Activated CD4-positive, alpha-beta T cell treated with anti-CD3 and anti-CD28 coated beads for 48 hours (primary cell): ENCODE measurements around the gene DNAJC1.
"Not testable (repeated sequence)": the region's sequence is repeated elsewhere in the genome, so short reads cannot be mapped to it uniquely, and the experiment has no call there.

ENCODE experiments used
- DNase-seq: peaks from one replicate; pipeline ENCODE4 v3.0.0-alpha.2; 2020

DNAJC1 gene

GRCh38 chr10:21721000-21721665 is 282.4 kb downstream of the DNAJC1 start:
- DNase-seq = no peak

- no peak for DNase-seq
Observed at GRCh38 chr10:21720090-21720489, 283.4 kb downstream of the DNAJC1 start.

- no peak for DNase-seq
Observed at GRCh38 chr10:21719502-21719901, 284.0 kb downstream of the DNAJC1 start.

- not testable (repeated sequence) for DNase-seq
Observed at GRCh38 chr10:21717437-21718054, 286.0 kb downstream of the DNAJC1 start.

- DNase-seq = no peak
Observed at GRCh38 chr10:21715531-21716195, 287.9 kb downstream of the DNAJC1 start.

GRCh38 chr10:21712975-21713374 is 290.6 kb downstream of the DNAJC1 start:
- DNase-seq = no peak

GRCh38 chr10:21707498-21707897 is 296.0 kb downstream of the DNAJC1 start:
- no peak for DNase-seq
